GM23248 (cell line): ENCODE data around the gene IL3RA. TPM values are rescaled to one million over a fixed set of nuclear protein-coding genes. Genes with fewer than 3 reads are reported as not detected.

Source experiments
- DNase-seq: peaks from one replicate; pipeline ENCODE4 v3.0.0-alpha.2; 2015
- H2AFZ ChIP-seq: fragments of 200-600 bp; sonication (generic); 2 replicates; pipeline ENCODE4 v1.6.1; 2016; ENCODE audit warnings: antibody characterized with exemption
- H3F3A ChIP-seq: fragments of 200-600 bp; sonication (generic); 2 replicates; pipeline ENCODE4 v1.6.1; 2016; ENCODE audit warnings: mild to moderate bottlenecking, antibody characterized with exemption, mixed run types; ENCODE audit not compliant: insufficient read depth
- H3K27ac ChIP-seq: fragments of 200-600 bp; sonication (generic); 2 replicates; pipeline ENCODE4 v1.5.1; 2016; ENCODE audit warnings: mild to moderate bottlenecking
- H3K27me3 ChIP-seq: fragments of 200-600 bp; sonication (generic); replicated peaks from 2 replicates; pipeline ENCODE4 v1.6.1; 2016; ENCODE audit warnings: mild to moderate bottlenecking; ENCODE audit not compliant: insufficient read depth
- H3K36me3 ChIP-seq: fragments of 200-600 bp; sonication (generic); 2 replicates; pipeline ENCODE4 v1.6.1; 2016; ENCODE audit warnings: low read depth, mild to moderate bottlenecking
- H3K4me1 ChIP-seq: fragments of 200-600 bp; sonication (generic); 2 replicates; pipeline ENCODE4 v1.6.1; 2016; ENCODE audit warnings: mild to moderate bottlenecking; ENCODE audit not compliant: insufficient read depth
- H3K4me2 ChIP-seq: fragments of 200-600 bp; sonication (generic); one replicate; pipeline ENCODE4 v1.6.1; 2016; ENCODE audit warnings: mild to moderate bottlenecking; ENCODE audit not compliant: unreplicated experiment
- H3K4me3 ChIP-seq: fragments of 200-600 bp; sonication (generic); 2 replicates; pipeline ENCODE4 v1.5.1; 2016; ENCODE audit warnings: mild to moderate bottlenecking
- H3K79me2 ChIP-seq: fragments of 200-600 bp; sonication (generic); 2 replicates; pipeline ENCODE4 v1.6.1; 2016; ENCODE audit warnings: mild to moderate bottlenecking; ENCODE audit not compliant: insufficient read depth
- H3K9ac ChIP-seq: fragments of 200-600 bp; sonication (generic); 2 replicates; pipeline ENCODE4 v1.6.1; 2016; ENCODE audit warnings: mild to moderate bottlenecking
- H3K9me2 ChIP-seq: fragments of 200-600 bp; sonication (generic); 2 replicates; pipeline ENCODE4 v1.6.1; 2016; ENCODE audit warnings: mixed run types, mild to moderate bottlenecking, moderate library complexity; ENCODE audit not compliant: insufficient read depth
- H3K9me3 ChIP-seq: fragments of 200-600 bp; sonication (generic); one replicate; pipeline ENCODE4 v1.6.1; 2017; ENCODE audit warnings: low read depth
- H4K20me1 ChIP-seq: fragments of 200-600 bp; sonication (generic); 2 replicates; pipeline ENCODE4 v1.6.0; 2016; ENCODE audit not compliant: insufficient read depth
- EZH2 ChIP-seq: fragments of 200-600 bp; sonication (generic); IDR thresholded peaks from 2 replicates; pipeline ENCODE4 v1.6.1; 2018; ENCODE audit warnings: antibody characterized with exemption, mild to moderate bottlenecking; ENCODE audit not compliant: insufficient read depth, poor library complexity, severe bottlenecking
- EZH2phosphoT487 ChIP-seq: fragments of 200-600 bp; sonication (generic); IDR thresholded peaks from 2 replicates; pipeline ENCODE4 v1.6.1; 2018; ENCODE audit warnings: antibody characterized with exemption, moderate library complexity, mild to moderate bottlenecking, low read depth; ENCODE audit not compliant: insufficient read depth
- WGBS, 2 experiments: methylation state at CpG; one replicate each; pipeline ENCODE4 v1.1.6; 2015 to 2017; ENCODE audit warnings: low lambda C conversion rate in 2 of 2, low coverage in 1 of 2; ENCODE audit errors: missing lambda C conversion rate in 2 of 2; 5-methylcytosine and 5-hydroxymethylcytosine counted together
- in situ Hi-C: fragments of 300-500 bp; cut with MboI; formaldehyde crosslinking; loops from 2 replicates; pipeline ENCODE4 v1.15.0; 2020
- polyA plus RNA-seq: library from polyadenylated mRNA; unstranded; fragments of >200 nt; fragmentation: Nextera tagmentation; extraction: Ambion mirVana; gene quantifications from 2 replicates; pipeline ENCODE4 v1.2.1, GENCODE V29; 2016
- total RNA-seq: library from RNA; depleted of rRNA; stranded (reverse); fragments of >200 nt; shearing (Covaris generic); gene quantifications from 2 replicates; pipeline ENCODE4 v1.2.3, GENCODE V29; 2014

IL3RA gene
- total and polyA plus RNA-seq, 2 experiments from 2014 or later, result 0.30 TPM; not detected in 1

DNA sequence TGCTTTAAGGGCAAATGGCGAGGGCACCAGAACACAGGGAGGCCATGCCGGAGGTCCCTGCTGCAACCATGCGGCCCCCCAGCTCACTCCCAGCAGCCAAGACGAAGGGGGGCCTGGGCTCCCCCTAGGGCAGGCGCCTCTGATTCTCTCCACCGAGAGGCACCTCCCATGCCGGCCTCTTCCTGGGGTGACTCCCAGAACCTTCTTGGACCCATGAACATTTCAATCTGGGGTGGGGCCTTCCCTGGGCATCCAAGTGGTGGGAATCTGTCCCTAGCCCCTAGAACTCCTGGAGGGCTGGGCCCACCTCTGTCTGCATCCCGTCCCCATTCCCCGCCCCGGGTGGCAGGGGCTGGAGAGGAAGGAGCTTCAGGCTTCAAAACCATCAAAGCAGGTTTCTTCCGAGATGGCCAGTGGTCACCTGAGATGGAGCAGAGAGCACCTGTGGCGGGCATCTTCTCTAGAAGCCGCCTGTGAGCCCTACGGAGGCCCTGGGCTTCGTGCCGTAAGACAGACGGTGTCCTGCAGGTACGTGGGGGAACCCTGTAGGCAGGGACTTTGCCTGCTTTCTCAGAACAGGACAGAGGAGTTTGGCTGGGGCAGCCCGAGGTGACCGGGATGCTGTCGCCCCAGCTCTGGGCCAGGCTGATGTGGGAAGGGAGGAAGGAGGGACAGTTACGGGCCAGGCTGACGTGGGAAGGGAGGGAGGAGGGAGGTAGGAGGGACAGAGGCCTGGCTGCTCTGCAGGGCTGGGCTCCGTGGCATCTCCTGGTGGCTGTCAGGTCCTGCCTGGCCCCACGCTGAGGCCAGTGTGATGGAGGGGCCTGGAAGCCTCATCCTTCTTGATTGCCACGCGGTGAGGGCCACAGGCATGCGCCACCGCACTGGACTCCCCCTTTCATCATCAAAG, 62.1 kb downstream of the IL3RA start:
- no peak for DNase-seq
- no peaks in the 10 kb centered on the region for H3K9me3 ChIP-seq
- in situ Hi-C loops, result no loop called here

DNA sequence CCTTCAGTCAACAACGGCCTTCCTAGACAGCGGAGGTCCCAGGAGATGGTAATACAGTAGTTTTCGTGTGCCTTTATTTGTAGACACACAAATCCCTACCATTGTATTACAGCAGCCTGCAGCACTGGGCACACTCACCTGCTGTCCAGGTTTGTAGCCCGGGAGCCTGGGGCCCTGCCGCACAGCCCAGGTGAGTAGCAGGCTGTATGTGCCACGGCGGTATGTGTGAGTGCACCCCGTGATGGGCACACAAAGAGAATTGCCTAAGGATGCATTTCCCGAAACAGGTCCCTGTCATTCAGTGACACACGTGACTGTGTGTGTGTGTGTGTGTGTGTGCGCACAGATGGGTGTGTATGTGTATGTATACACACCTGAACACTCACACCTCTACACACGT, 63.5 kb downstream of the IL3RA start:
- Histone ChIP-seq H2AFZ (no peak overlapping the region), H3F3A (no peaks in the 10 kb centered on the region), H3K27me3 (no peaks in the 10 kb centered on the region), H4K20me1 (peaks cover 5% of the 10 kb centered on the region; the same call in 1 of the 2 replicates), H3K36me3 (peaks cover 13% of the 10 kb centered on the region; the same call in 1 of the 2 replicates), H3K9ac (no peak overlapping the region), H3K4me2 (no peak overlapping the region), H3K79me2 (peaks cover 15% of the 10 kb centered on the region), H3K4me3 (no peak overlapping the region), H3K9me3 (no peaks in the 10 kb centered on the region), H3K9me2 (peaks cover 4% of the 10 kb centered on the region; the same call in 1 of the 2 replicates), H3K4me1 (no peaks in the 10 kb centered on the region; the same call in 1 of the 2 replicates), H3K27ac (no peak overlapping the region)
- 87 to 90% methylated on average over 12 of the region's 12 CpGs for WGBS, 2 experiments
- TF ChIP-seq EZH2phosphoT487 (no peak), EZH2 (no peak)
- in situ Hi-C loops, result no loop called here
- no peak for DNase-seq

More for the DNA sequence above, 62.1 kb downstream of the IL3RA start:
- peaks cover 6% of the 10 kb centered on the region; the same call in 1 of the 2 replicates for H3K36me3 ChIP-seq
- whole genome bisulfite sequencing, 2 experiments, result 85% methylated on average over 27 to 29 of the region's 29 CpGs
- no peak for TF ChIP-seq EZH2
- TF ChIP-seq EZH2phosphoT487, result no peak
- H3K27ac ChIP-seq, result no peak overlapping the region
- no peaks in the 10 kb centered on the region; the same call in 1 of the 2 replicates for H3K9me2 ChIP-seq
- H3K4me3 ChIP-seq, result no peak overlapping the region
- no peak overlapping the region for H3K4me2 ChIP-seq
- H3F3A ChIP-seq, result peaks cover 5% of the 10 kb centered on the region; the same call in 1 of the 2 replicates
- H2AFZ ChIP-seq, result no peak overlapping the region
- peaks cover 5% of the 10 kb centered on the region; the same call in 1 of the 2 replicates for H4K20me1 ChIP-seq
- peaks cover 6% of the 10 kb centered on the region for H3K4me1 ChIP-seq
- H3K27me3 ChIP-seq, result no peaks in the 10 kb centered on the region
- H3K9ac ChIP-seq, result no peak overlapping the region
- H3K79me2 ChIP-seq, result peaks cover 20% of the 10 kb centered on the region

GRCh38 chrX:1400742-1401471, 64.3 kb downstream of the IL3RA start:
- H3K4me2 ChIP-seq, result no peak overlapping the region
- H3K9me3 ChIP-seq, result no peaks in the 10 kb centered on the region
- TF ChIP-seq EZH2phosphoT487, result no peak
- no peaks in the 10 kb centered on the region for H3F3A ChIP-seq
- in situ Hi-C loops, result no loop called here
- peaks cover 5% of the 10 kb centered on the region; the same call in 1 of the 2 replicates for H3K9me2 ChIP-seq
- H4K20me1 ChIP-seq, result no peaks in the 10 kb centered on the region; the same call in 1 of the 2 replicates
- H3K4me1 ChIP-seq, result no peaks in the 10 kb centered on the region
- WGBS, 2 experiments, result 80 to 83% methylated on average over 25 to 27 of the region's 27 CpGs
- no peak for DNase-seq
- no peaks in the 10 kb centered on the region for H3K27me3 ChIP-seq
- no peak overlapping the region for H3K27ac ChIP-seq
- H3K4me3 ChIP-seq, result no peak overlapping the region
- peaks cover 15% of the 10 kb centered on the region; the same call in 1 of the 2 replicates for H3K36me3 ChIP-seq
- no peak overlapping the region for H2AFZ ChIP-seq
- peaks cover 7% of the 10 kb centered on the region for H3K79me2 ChIP-seq
- no peak overlapping the region for H3K9ac ChIP-seq
